Ishikawa (cell line): ENCODE measurements around the gene B4GALNT4.

ENCODE experiments used
- CEBPB ChIP-seq: IDR thresholded peaks from 2 replicates; pipeline ENCODE4 v1.6.1; 2012
- CREB1 ChIP-seq: IDR thresholded peaks from 2 replicates; pipeline ENCODE4 v1.6.1; 2012; ENCODE audit warnings: low read depth
- EGR1 ChIP-seq: IDR thresholded peaks from 2 replicates; pipeline ENCODE4 v1.6.1; 2012
- EP300 ChIP-seq: IDR thresholded peaks from 2 replicates; pipeline ENCODE4 v1.6.1; 2012; ENCODE audit warnings: borderline replicate concordance
- FOXM1 ChIP-seq: IDR thresholded peaks from 2 replicates; pipeline ENCODE4 v1.6.1; 2012; ENCODE audit warnings: low read depth, borderline replicate concordance
- MAX ChIP-seq: IDR thresholded peaks from 2 replicates; pipeline ENCODE4 v1.6.1; 2012
- NFIC ChIP-seq: IDR thresholded peaks from 2 replicates; pipeline ENCODE4 v1.6.1; 2012
- RAD21 ChIP-seq: IDR thresholded peaks from 2 replicates; pipeline ENCODE4 v1.6.1; 2012; ENCODE audit warnings: low read depth
- REST ChIP-seq: IDR thresholded peaks from 2 replicates; pipeline ENCODE4 v1.6.1; 2012; ENCODE audit warnings: low read depth, mild to moderate bottlenecking
- TAF1 ChIP-seq: IDR thresholded peaks from 2 replicates; pipeline ENCODE4 v1.6.1; 2012; ENCODE audit warnings: low read depth, mild to moderate bottlenecking
- TCF12 ChIP-seq: IDR thresholded peaks from 2 replicates; pipeline ENCODE4 v1.6.1; 2012; ENCODE audit warnings: low read depth
- TEAD4 ChIP-seq: IDR thresholded peaks from 2 replicates; pipeline ENCODE4 v1.6.1; 2012
- USF1 ChIP-seq: IDR thresholded peaks from 2 replicates; pipeline ENCODE4 v1.6.1; 2012
- YY1 ChIP-seq: IDR thresholded peaks from 2 replicates; pipeline ENCODE4 v1.6.1; 2012; ENCODE audit warnings: low read depth
- ZBTB7A ChIP-seq: IDR thresholded peaks from 2 replicates; pipeline ENCODE4 v1.6.1; 2012; ENCODE audit warnings: low read depth

The B4GALNT4 gene

GRCh38 chr11:409008-409599 is 39.8 kb downstream of the B4GALNT4 start:
- no peak for TF ChIP-seq TEAD4
- TF ChIP-seq EGR1, result no peak
- TF ChIP-seq USF1, result no peak

- no peak for TF ChIP-seq CEBPB
- no peak for TF ChIP-seq ZBTB7A
- TF ChIP-seq EGR1, result no peak
- no peak for TF ChIP-seq YY1
- TF ChIP-seq CREB1, result no peak
- no peak for TF ChIP-seq MAX
- TF ChIP-seq RAD21, result no peak
- no peak for TF ChIP-seq TEAD4
- no peak for TF ChIP-seq TAF1
- no peak for TF ChIP-seq FOXM1
- no peak for TF ChIP-seq NFIC
- TF ChIP-seq EP300, result no peak
- TF ChIP-seq USF1, result no peak
These were observed 40.5 kb downstream of the B4GALNT4 start for GRCh38 chr11:409600-410483.

GRCh38 chr11:412641-413119 is 43.4 kb downstream of the B4GALNT4 start:
- no peak for TF ChIP-seq CEBPB
- TF ChIP-seq TCF12, result no peak
- no peak for TF ChIP-seq NFIC
- TF ChIP-seq YY1, result no peak
- no peak for TF ChIP-seq REST
- no peak for TF ChIP-seq EGR1
- no peak for TF ChIP-seq FOXM1

GRCh38 chr11:413120-414081 is 44.1 kb downstream of the B4GALNT4 start:
- TF ChIP-seq TEAD4, result no peak
- TF ChIP-seq RAD21, result no peak
- no peak for TF ChIP-seq REST
- no peak for TF ChIP-seq USF1
- no peak for TF ChIP-seq TAF1
- TF ChIP-seq MAX, result no peak
- TF ChIP-seq CEBPB, result no peak
- TF ChIP-seq CREB1, result no peak
- TF ChIP-seq EGR1, result no peak
- no peak for TF ChIP-seq EP300
- TF ChIP-seq YY1, result no peak
- TF ChIP-seq NFIC, result no peak
- TF ChIP-seq FOXM1, result no peak
- TF ChIP-seq ZBTB7A, result no peak
- no peak for TF ChIP-seq TCF12

GRCh38 chr11:414318-414857 is 45.1 kb downstream of the B4GALNT4 start:
- no peak for TF ChIP-seq FOXM1
- no peak for TF ChIP-seq REST
